HEK293 (cell line): ENCODE measurements around the gene CD79A.
A peak's percentile ranks its signal among the peaks of the same experiment; 100 is the strongest.

ENCODE experiments used
- CTCF ChIA-PET: fragments of 350-600 bp; formaldehyde crosslinking; extraction: SDS; loops from one replicate; lab custom pipeline; 2021; ENCODE audit warnings: antibody characterized with exemption; lab: Yijun Ruan, JAX
- POLR2A ChIA-PET: fragments of 300-600 bp; formaldehyde crosslinking; extraction: SDS; loops from one replicate; lab custom pipeline; 2020; ENCODE audit warnings: antibody characterized with exemption, inconsistent platforms; lab: Yijun Ruan, JAX
- H3K27ac ChIP-seq: fragments of 200-500 bp; sonication (Bioruptor generic); 2 replicates; pipeline ENCODE4 v1.5.1; 2014; ENCODE audit warnings: low read depth, low read length, control low read depth, inconsistent platforms; ENCODE audit errors: extremely low read depth
- H3K36me3 ChIP-seq, 2 experiments: fragments of 200-500 bp in 1 of 2; sonication (Bioruptor generic) in 1 of 2; 1 replicate in 1 of 2; 2 replicates in 1 of 2; pipeline ENCODE4 v1.5.1; 2014 to 2017; ENCODE audit warnings: inconsistent platforms in 2 of 2, low read length in 2 of 2; ENCODE audit not compliant: control insufficient read depth in 2 of 2, insufficient read depth in 1 of 2
- H3K4me1 ChIP-seq: fragments of 200-500 bp; sonication (Bioruptor generic); 2 replicates; pipeline ENCODE4 v1.5.1; 2014; ENCODE audit warnings: mild to moderate bottlenecking, low read length, inconsistent platforms; ENCODE audit not compliant: control insufficient read depth, insufficient read depth
- H3K4me3 ChIP-seq: 2 replicates; pipeline ENCODE4 v1.5.1; 2011; ENCODE audit warnings: low read depth, mild to moderate bottlenecking, control low read depth, low read length, moderate library complexity
- H3K9me3 ChIP-seq: fragments of 200-500 bp; sonication (Bioruptor generic); 2 replicates; pipeline ENCODE4 v1.5.1; 2014; ENCODE audit warnings: low read depth, low read length, inconsistent platforms; ENCODE audit not compliant: control insufficient read depth, insufficient read depth
- GLIS1 ChIP-seq: fragments of 450-650 bp; formaldehyde crosslinking; IDR thresholded peaks from 2 replicates; pipeline ENCODE4 v1.5.1; 2016; ENCODE audit warnings: missing biosample characterization, missing genetic modification characterization
- GLIS2 ChIP-seq: fragments of 450-650 bp; formaldehyde crosslinking; IDR thresholded peaks from 2 replicates; pipeline ENCODE4 v1.5.1; 2016; ENCODE audit warnings: missing biosample characterization, missing genetic modification characterization
- MZF1 ChIP-seq: fragments of 450-650 bp; formaldehyde crosslinking; IDR thresholded peaks from 2 replicates; pipeline ENCODE4 v1.5.1; 2017; ENCODE audit warnings: missing biosample characterization, missing genetic modification characterization, borderline replicate concordance
- PATZ1 ChIP-seq: fragments of 450-650 bp; formaldehyde crosslinking; IDR thresholded peaks from 2 replicates; pipeline ENCODE4 v1.5.1; 2016; ENCODE audit warnings: missing biosample characterization, missing genetic modification characterization
- SALL2 ChIP-seq: fragments of 450-650 bp; formaldehyde crosslinking; IDR thresholded peaks from 2 replicates; pipeline ENCODE4 v1.5.0; 2017; ENCODE audit warnings: missing biosample characterization, mild to moderate bottlenecking, missing genetic modification characterization, borderline replicate concordance
- SCRT1 ChIP-seq: fragments of 450-650 bp; formaldehyde crosslinking; IDR thresholded peaks from 2 replicates; pipeline ENCODE4 v1.5.1; 2016; ENCODE audit warnings: missing biosample characterization, missing genetic modification characterization, borderline replicate concordance
- SETDB1 ChIP-seq: IDR thresholded peaks from one replicate; pipeline ENCODE4 v1.6.1; 2017; ENCODE audit warnings: mild to moderate bottlenecking, low read length, moderate library complexity, mixed read lengths; ENCODE audit not compliant: insufficient read length
- SP7 ChIP-seq: fragments of 450-650 bp; formaldehyde crosslinking; IDR thresholded peaks from 2 replicates; pipeline ENCODE4 v1.5.1; 2016; ENCODE audit warnings: missing biosample characterization, missing genetic modification characterization
- ZBTB17 ChIP-seq: fragments of 450-650 bp; formaldehyde crosslinking; IDR thresholded peaks from 2 replicates; pipeline ENCODE4 v1.5.1; 2016; ENCODE audit warnings: missing biosample characterization, missing genetic modification characterization
- ZBTB8A ChIP-seq: fragments of 450-650 bp; formaldehyde crosslinking; IDR thresholded peaks from 2 replicates; pipeline ENCODE4 v1.5.1; 2016; ENCODE audit warnings: missing biosample characterization, missing genetic modification characterization
- ZEB2 ChIP-seq: fragments of 450-650 bp; formaldehyde crosslinking; IDR thresholded peaks from 2 replicates; pipeline ENCODE4 v1.5.1; 2016; ENCODE audit warnings: missing biosample characterization, missing genetic modification characterization
- ZFHX2 ChIP-seq: fragments of 450-650 bp; formaldehyde crosslinking; conservative IDR thresholded peaks from 2 replicates; pipeline ENCODE4 v1.5.1; 2016; ENCODE audit warnings: missing biosample characterization, missing genetic modification characterization
- ZFP69B ChIP-seq: fragments of 450-650 bp; formaldehyde crosslinking; IDR thresholded peaks from 2 replicates; pipeline ENCODE4 v1.5.1; 2016; ENCODE audit warnings: missing biosample characterization, missing genetic modification characterization
- ZNF133 ChIP-seq: fragments of 450-650 bp; formaldehyde crosslinking; IDR thresholded peaks from 2 replicates; pipeline ENCODE4 v1.5.1; 2016; ENCODE audit warnings: missing biosample characterization, missing genetic modification characterization
- ZNF157 ChIP-seq: fragments of 450-650 bp; formaldehyde crosslinking; IDR thresholded peaks from 2 replicates; pipeline ENCODE4 v1.5.1; 2016; ENCODE audit warnings: missing biosample characterization, missing genetic modification characterization
- ZNF16 ChIP-seq: fragments of 450-650 bp; formaldehyde crosslinking; IDR thresholded peaks from 2 replicates; pipeline ENCODE4 v1.5.1; 2016; ENCODE audit warnings: low read depth, missing biosample characterization, missing genetic modification characterization
- ZNF223 ChIP-seq: fragments of 450-650 bp; formaldehyde crosslinking; IDR thresholded peaks from 2 replicates; pipeline ENCODE4 v1.5.1; 2016; ENCODE audit warnings: missing biosample characterization, missing genetic modification characterization
- ZNF23 ChIP-seq: fragments of 450-650 bp; formaldehyde crosslinking; IDR thresholded peaks from 2 replicates; pipeline ENCODE4 v1.5.1; 2016; ENCODE audit warnings: missing biosample characterization, missing genetic modification characterization, borderline replicate concordance
- ZNF350 ChIP-seq: fragments of 450-650 bp; formaldehyde crosslinking; IDR thresholded peaks from 2 replicates; pipeline ENCODE4 v1.5.0; 2017; ENCODE audit warnings: missing biosample characterization, mild to moderate bottlenecking, missing genetic modification characterization
- ZNF501 ChIP-seq: fragments of 450-650 bp; formaldehyde crosslinking; IDR thresholded peaks from 2 replicates; pipeline ENCODE4 v1.5.1; 2016; ENCODE audit warnings: missing biosample characterization, missing genetic modification characterization
- ZNF514 ChIP-seq: fragments of 450-650 bp; formaldehyde crosslinking; IDR thresholded peaks from 2 replicates; pipeline ENCODE4 v1.5.1; 2016; ENCODE audit warnings: missing biosample characterization, missing genetic modification characterization
- ZNF549 ChIP-seq: fragments of 450-650 bp; IDR thresholded peaks from 2 replicates; pipeline ENCODE4 v1.5.1; 2018; ENCODE audit warnings: missing biosample characterization, missing genetic modification characterization, mild to moderate bottlenecking, inconsistent platforms, moderate library complexity
- ZNF585B ChIP-seq: fragments of 450-650 bp; formaldehyde crosslinking; IDR thresholded peaks from 2 replicates; pipeline ENCODE4 v1.5.1; 2016; ENCODE audit warnings: missing biosample characterization, missing genetic modification characterization
- ZNF621 ChIP-seq: fragments of 450-650 bp; formaldehyde crosslinking; IDR thresholded peaks from 2 replicates; pipeline ENCODE4 v1.5.1; 2017; ENCODE audit warnings: missing biosample characterization, missing genetic modification characterization
- ZNF624 ChIP-seq: fragments of 450-650 bp; formaldehyde crosslinking; IDR thresholded peaks from 2 replicates; pipeline ENCODE4 v1.5.1; 2017; ENCODE audit warnings: missing biosample characterization, missing genetic modification characterization
- ZNF626 ChIP-seq: fragments of 450-650 bp; sonication (Bioruptor Pico); formaldehyde crosslinking; IDR thresholded peaks from 2 replicates; pipeline ENCODE4 v1.5.1; 2018; ENCODE audit warnings: missing biosample characterization, missing genetic modification characterization, inconsistent platforms
- ZNF658 ChIP-seq: fragments of 450-650 bp; formaldehyde crosslinking; IDR thresholded peaks from 2 replicates; pipeline ENCODE4; 2016; ENCODE audit warnings: missing biosample characterization, missing genetic modification characterization
- ZNF664 ChIP-seq: fragments of 450-650 bp; formaldehyde crosslinking; IDR thresholded peaks from 2 replicates; pipeline ENCODE4 v1.5.1; 2016; ENCODE audit warnings: missing biosample characterization, missing genetic modification characterization
- ZNF670 ChIP-seq: fragments of 450-650 bp; formaldehyde crosslinking; IDR thresholded peaks from 2 replicates; pipeline ENCODE4 v1.5.1; 2016; ENCODE audit warnings: missing biosample characterization, missing genetic modification characterization, low read depth
- ZNF777 ChIP-seq: fragments of 450-650 bp; formaldehyde crosslinking; IDR thresholded peaks from 2 replicates; pipeline ENCODE4 v1.5.1; 2017; ENCODE audit warnings: missing biosample characterization, missing genetic modification characterization, borderline replicate concordance
- TF ChIP-seq, protein P1 (sequence below): fragments of 450-650 bp; formaldehyde crosslinking; IDR thresholded peaks from 2 replicates; pipeline ENCODE4 v1.5.1; 2016; ENCODE audit warnings: missing biosample characterization, missing genetic modification characterization, borderline replicate concordance
- TF ChIP-seq, protein P2 (sequence below): fragments of 450-650 bp; formaldehyde crosslinking; IDR thresholded peaks from 2 replicates; pipeline ENCODE4 v1.5.1; 2016; ENCODE audit warnings: missing biosample characterization, missing genetic modification characterization, low read depth

Gene CD79A

GRCh38 chr19:41866284-41866683 lies 10.8 kb upstream of the CD79A start (continued):
- TF ChIP-seq GLIS1 (tag by site-specific recombination) (peak; percentile 75), ZNF664 (tag by site-specific recombination) (no peak), ZEB2 (tag by site-specific recombination) (no peak), MZF1 (tag by site-specific recombination) (no peak), ZFHX2 (tag by site-specific recombination) (no peak), ZNF157 (no peak), ZNF585B (tag by site-specific recombination) (no peak), SETDB1 (no peak), ZNF133 (tag by site-specific recombination) (no peak)
- TF ChIP-seq, protein P1, sequence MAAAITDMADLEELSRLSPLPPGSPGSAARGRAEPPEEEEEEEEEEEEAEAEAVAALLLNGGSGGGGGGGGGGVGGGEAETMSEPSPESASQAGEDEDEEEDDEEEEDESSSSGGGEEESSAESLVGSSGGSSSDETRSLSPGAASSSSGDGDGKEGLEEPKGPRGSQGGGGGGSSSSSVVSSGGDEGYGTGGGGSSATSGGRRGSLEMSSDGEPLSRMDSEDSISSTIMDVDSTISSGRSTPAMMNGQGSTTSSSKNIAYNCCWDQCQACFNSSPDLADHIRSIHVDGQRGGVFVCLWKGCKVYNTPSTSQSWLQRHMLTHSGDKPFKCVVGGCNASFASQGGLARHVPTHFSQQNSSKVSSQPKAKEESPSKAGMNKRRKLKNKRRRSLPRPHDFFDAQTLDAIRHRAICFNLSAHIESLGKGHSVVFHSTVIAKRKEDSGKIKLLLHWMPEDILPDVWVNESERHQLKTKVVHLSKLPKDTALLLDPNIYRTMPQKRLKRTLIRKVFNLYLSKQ = no peak

GRCh38 chr19:41868120-41868988 lies 8.7 kb upstream of the CD79A start:
- POLR2A ChIA-PET = interaction anchor here (0.6 to 7.2 kb wide), 7 partner anchors 9 to 91 kb away, joined by 3 to 118 read pairs (median 6); partner anchors contain the start of genes RABAC1 and RPS19
- Histone ChIP-seq H3K9me3 (no peaks in the 10 kb centered on the region), H3K4me3 (no peak overlapping the region), H3K27ac (peak overlapping the region; percentile 35), H3K4me1 (peaks cover 8% of the 10 kb centered on the region; the same call in 1 of the 2 replicates), H3K36me3 (peaks cover 81 to 87% of the 10 kb centered on the region in 2 experiments)
- CTCF ChIA-PET = interaction anchor here (1.0 to 2.1 kb wide), 4 partner anchors 9 to 167 kb away, joined by 3 to 7 read pairs (median 4); partner anchors contain the start of gene RPS19
- TF ChIP-seq ZNF16 (tag by site-specific recombination) = no peak
- TF ChIP-seq PATZ1 (tag by site-specific recombination) = peak; percentile 41; the same call in 1 of the 2 replicates
- no peak for TF ChIP-seq ZNF350 (tag by site-specific recombination)
- TF ChIP-seq ZNF223 (tag by site-specific recombination) = no peak
- TF ChIP-seq SCRT1 (tag by site-specific recombination) = peak; percentile 95
- TF ChIP-seq ZNF549 (tag by site-specific recombination) = no peak
- TF ChIP-seq ZNF670 = no peak
- no peak for TF ChIP-seq SALL2
- no peak for TF ChIP-seq ZNF23 (tag by site-specific recombination)
- TF ChIP-seq ZFP69B (tag by site-specific recombination) = peak; percentile 92
- no peak for TF ChIP-seq ZNF658 (tag by site-specific recombination)
- no peak for TF ChIP-seq ZNF626 (tag by site-specific recombination)
- no peak for TF ChIP-seq ZNF624
- no peak for TF ChIP-seq SP7 (tag by site-specific recombination)
- no peak for TF ChIP-seq ZNF501 (tag by site-specific recombination)
- no peak for TF ChIP-seq ZBTB8A (tag by site-specific recombination)
- peak; percentile 83 for TF ChIP-seq GLIS1 (tag by site-specific recombination)
- TF ChIP-seq, protein P2, sequence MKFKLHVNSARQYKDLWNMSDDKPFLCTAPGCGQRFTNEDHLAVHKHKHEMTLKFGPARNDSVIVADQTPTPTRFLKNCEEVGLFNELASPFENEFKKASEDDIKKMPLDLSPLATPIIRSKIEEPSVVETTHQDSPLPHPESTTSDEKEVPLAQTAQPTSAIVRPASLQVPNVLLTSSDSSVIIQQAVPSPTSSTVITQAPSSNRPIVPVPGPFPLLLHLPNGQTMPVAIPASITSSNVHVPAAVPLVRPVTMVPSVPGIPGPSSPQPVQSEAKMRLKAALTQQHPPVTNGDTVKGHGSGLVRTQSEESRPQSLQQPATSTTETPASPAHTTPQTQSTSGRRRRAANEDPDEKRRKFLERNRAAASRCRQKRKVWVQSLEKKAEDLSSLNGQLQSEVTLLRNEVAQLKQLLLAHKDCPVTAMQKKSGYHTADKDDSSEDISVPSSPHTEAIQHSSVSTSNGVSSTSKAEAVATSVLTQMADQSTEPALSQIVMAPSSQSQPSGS (tag by site-specific recombination) = no peak
- TF ChIP-seq ZNF621 (tag by site-specific recombination) = no peak
- no peak for TF ChIP-seq ZNF777
- TF ChIP-seq ZBTB17 = peak; percentile 29; the same call in 1 of the 2 replicates
- no peak for TF ChIP-seq ZNF514 (tag by site-specific recombination)
- TF ChIP-seq GLIS2 = 0 out of 2 replicates have a peak, but pooled peaks have one; percentile 27
